Osteocyte (in vitro differentiated cells): ENCODE measurements around the gene TMC2. TPM values are rescaled to one million over a fixed set of nuclear protein-coding genes. Genes with fewer than 3 reads are reported as not detected.
A peak's percentile ranks its signal among the peaks of the same experiment; 100 is the strongest.

ENCODE experiments used
- DNase-seq: peaks from one replicate; pipeline ENCODE4 v3.0.0; 2021; ENCODE audit warnings: mixed read lengths; ENCODE audit not compliant: unreplicated experiment; ENCODE audit errors: extremely low spot score
- H3K27ac Mint-ChIP-seq: one replicate; pipeline ENCODE4 v1.8.0; 2021; ENCODE audit warnings: mild to moderate bottlenecking, mixed read lengths; ENCODE audit not compliant: unreplicated experiment
- H3K27me3 Mint-ChIP-seq: one replicate; pipeline ENCODE4 v1.8.0; 2021; ENCODE audit warnings: mixed read lengths; ENCODE audit not compliant: unreplicated experiment
- H3K36me3 Mint-ChIP-seq: one replicate; pipeline ENCODE4 v1.8.0; 2021; ENCODE audit warnings: mixed read lengths; ENCODE audit not compliant: unreplicated experiment
- H3K4me1 Mint-ChIP-seq: one replicate; pipeline ENCODE4 v1.8.0; 2021; ENCODE audit warnings: mixed read lengths; ENCODE audit not compliant: unreplicated experiment
- H3K4me3 Mint-ChIP-seq: one replicate; pipeline ENCODE4 v1.8.0; 2021; ENCODE audit warnings: mild to moderate bottlenecking, moderate library complexity, mixed read lengths; ENCODE audit not compliant: unreplicated experiment
- H3K9me3 Mint-ChIP-seq: one replicate; pipeline ENCODE4 v1.8.0; 2021; ENCODE audit warnings: mixed read lengths; ENCODE audit not compliant: unreplicated experiment
- total RNA-seq: library from RNA; stranded (reverse); gene quantifications from 2 replicates; pipeline ENCODE4 v1.2.1, GENCODE V29; 2021
- TF ChIP-seq, protein P1 (sequence below): fragments of 200-600 bp; sonication (generic); IDR thresholded peaks from 2 replicates; pipeline ENCODE4 v1.5.0; 2021; ENCODE audit warnings: antibody characterized with exemption, mild to moderate bottlenecking, moderate library complexity

The TMC2 gene
- total RNA-seq, 1 donor from 2014 or later, result not detected

GRCh38 chr20:2619961-2620595 is 83.7 kb downstream of the TMC2 start:
- Mint-ChIP-seq H3K4me3 (no peak overlapping the region), H3K36me3 (no peaks in the 10 kb centered on the region), H3K27ac (no peak overlapping the region), H3K9me3 (peaks cover 5% of the 10 kb centered on the region), H3K27me3 (peaks cover 42% of the 10 kb centered on the region), H3K4me1 (no peaks in the 10 kb centered on the region)
- TF ChIP-seq, protein P1, sequence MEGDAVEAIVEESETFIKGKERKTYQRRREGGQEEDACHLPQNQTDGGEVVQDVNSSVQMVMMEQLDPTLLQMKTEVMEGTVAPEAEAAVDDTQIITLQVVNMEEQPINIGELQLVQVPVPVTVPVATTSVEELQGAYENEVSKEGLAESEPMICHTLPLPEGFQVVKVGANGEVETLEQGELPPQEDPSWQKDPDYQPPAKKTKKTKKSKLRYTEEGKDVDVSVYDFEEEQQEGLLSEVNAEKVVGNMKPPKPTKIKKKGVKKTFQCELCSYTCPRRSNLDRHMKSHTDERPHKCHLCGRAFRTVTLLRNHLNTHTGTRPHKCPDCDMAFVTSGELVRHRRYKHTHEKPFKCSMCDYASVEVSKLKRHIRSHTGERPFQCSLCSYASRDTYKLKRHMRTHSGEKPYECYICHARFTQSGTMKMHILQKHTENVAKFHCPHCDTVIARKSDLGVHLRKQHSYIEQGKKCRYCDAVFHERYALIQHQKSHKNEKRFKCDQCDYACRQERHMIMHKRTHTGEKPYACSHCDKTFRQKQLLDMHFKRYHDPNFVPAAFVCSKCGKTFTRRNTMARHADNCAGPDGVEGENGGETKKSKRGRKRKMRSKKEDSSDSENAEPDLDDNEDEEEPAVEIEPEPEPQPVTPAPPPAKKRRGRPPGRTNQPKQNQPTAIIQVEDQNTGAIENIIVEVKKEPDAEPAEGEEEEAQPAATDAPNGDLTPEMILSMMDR, result no peak
- DNase-seq, result no peak

GRCh38 chr20:2624190-2624589 is 87.8 kb downstream of the TMC2 start:
- H3K36me3 Mint-ChIP-seq, result no peaks in the 10 kb centered on the region
- TF ChIP-seq, protein P1, result no peak
- no peak for DNase-seq
- peaks cover 18% of the 10 kb centered on the region for H3K9me3 Mint-ChIP-seq
- peaks cover 23% of the 10 kb centered on the region for H3K27me3 Mint-ChIP-seq
- no peaks in the 10 kb centered on the region for H3K4me1 Mint-ChIP-seq
- H3K27ac Mint-ChIP-seq, result no peak overlapping the region
- no peak overlapping the region for H3K4me3 Mint-ChIP-seq

- TF ChIP-seq, protein P1, result no peak
- Mint-ChIP-seq H3K9me3 (peaks cover 17% of the 10 kb centered on the region), H3K4me1 (no peaks in the 10 kb centered on the region), H3K4me3 (no peak overlapping the region), H3K27me3 (peaks cover 17% of the 10 kb centered on the region), H3K36me3 (no peaks in the 10 kb centered on the region), H3K27ac (no peak overlapping the region)
- DNase-seq, result no peak
Measured at GRCh38 chr20:2625062-2625461, 88.7 kb downstream of the TMC2 start.

DNA sequence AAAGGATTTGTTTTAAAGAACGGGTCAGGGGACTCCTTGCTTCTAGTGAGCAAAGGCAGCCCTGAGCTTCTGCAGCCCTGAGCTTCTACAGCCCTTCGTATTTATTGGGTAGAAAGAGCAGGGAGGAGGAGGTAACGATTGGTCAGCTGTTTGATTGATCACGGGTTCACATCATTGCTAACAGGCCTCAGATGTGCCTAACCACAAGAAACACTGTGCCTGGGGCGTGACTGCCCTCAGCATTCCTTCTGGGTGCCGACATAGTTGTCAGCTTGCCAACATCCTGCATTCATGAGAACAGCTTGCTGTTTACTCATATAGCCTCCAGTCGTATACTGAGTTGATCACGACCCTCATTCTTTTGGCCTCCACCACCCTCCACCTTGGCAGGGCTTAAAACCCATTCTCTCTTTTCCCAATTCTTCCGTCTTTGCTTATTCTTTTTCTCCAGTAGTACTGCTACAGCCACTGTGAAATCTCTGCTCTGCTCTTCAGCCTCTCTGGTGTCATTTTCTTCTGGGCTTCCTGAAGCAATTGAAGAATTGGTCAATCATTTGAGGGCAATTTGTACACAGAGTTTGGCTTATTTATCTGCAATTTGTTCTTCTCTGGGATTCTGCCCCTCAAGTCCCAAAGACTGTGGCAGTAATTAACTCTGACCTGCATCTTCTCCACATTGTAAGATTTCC is 90.6 kb downstream of the TMC2 start:
- no peaks in the 10 kb centered on the region for H3K4me1 Mint-ChIP-seq

DNA sequence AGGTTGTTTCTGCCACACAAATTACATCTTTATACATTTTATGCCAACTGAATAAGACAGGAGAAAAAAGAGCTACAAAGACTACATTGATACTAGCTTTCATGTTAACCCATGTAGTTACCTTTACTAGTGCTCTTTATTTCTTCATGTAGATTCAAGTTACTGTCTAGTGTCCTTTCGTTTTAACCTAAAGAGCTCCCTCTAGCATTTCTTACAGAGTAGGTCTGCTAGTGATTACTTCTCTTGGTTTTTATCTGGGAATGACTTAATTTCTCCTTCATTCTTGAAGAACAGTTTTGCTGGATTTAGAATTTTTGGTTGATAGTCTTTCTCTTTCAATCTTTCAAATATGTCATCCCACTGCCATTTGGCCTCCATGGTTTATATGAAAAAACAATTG is 94.9 kb downstream of the TMC2 start:
- no peak overlapping the region for H3K4me3 Mint-ChIP-seq
- DNase-seq, result no peak
- H3K27me3 Mint-ChIP-seq, result peaks cover 41% of the 10 kb centered on the region
- peaks cover 27% of the 10 kb centered on the region for H3K9me3 Mint-ChIP-seq
- H3K36me3 Mint-ChIP-seq, result no peaks in the 10 kb centered on the region
- H3K27ac Mint-ChIP-seq, result no peak overlapping the region
- TF ChIP-seq, protein P1, result peak; percentile 19
- H3K4me1 Mint-ChIP-seq, result no peaks in the 10 kb centered on the region

More for the DNA sequence above, 90.6 kb downstream of the TMC2 start:
- Mint-ChIP-seq H3K27ac (no peak overlapping the region), H3K36me3 (no peaks in the 10 kb centered on the region), H3K4me3 (no peak overlapping the region), H3K27me3 (peaks cover 24% of the 10 kb centered on the region), H3K9me3 (peaks cover 33% of the 10 kb centered on the region)
- TF ChIP-seq, protein P1, result no peak
- no peak for DNase-seq
